22Rv1 (cell line): ENCODE results near the gene ACACA.

Source experiments
- H3K27ac ChIP-seq: fragments of 450-650 bp; 2 replicates; pipeline ENCODE4 v1.5.1; 2017
- CTCF ChIP-seq: fragments of 450-650 bp; IDR thresholded peaks from 2 replicates; pipeline ENCODE4 v1.5.1; 2017; ENCODE audit warnings: mild to moderate bottlenecking
- ZFX ChIP-seq: fragments of 450-650 bp; IDR thresholded peaks from 2 replicates; pipeline ENCODE4 v1.6.1; 2017; ENCODE audit warnings: antibody characterized with exemption, borderline replicate concordance

Gene ACACA

GRCh38 chr17:37060094-37060493 is 346.5 kb downstream of the ACACA start:
- no peak overlapping the region for H3K27ac ChIP-seq
- no peak for TF ChIP-seq CTCF
- no peak for TF ChIP-seq ZFX

GRCh38 chr17:37059493-37059892 is 347.1 kb downstream of the ACACA start:
- no peak for TF ChIP-seq CTCF
- TF ChIP-seq ZFX = no peak
- H3K27ac ChIP-seq = no peak overlapping the region

- H3K27ac ChIP-seq = no peak overlapping the region
- TF ChIP-seq ZFX (no peak), CTCF (no peak)
These were observed 350.0 kb downstream of the ACACA start for GRCh38 chr17:37056622-37057021.

- H3K27ac ChIP-seq = no peak overlapping the region
- TF ChIP-seq CTCF (no peak), ZFX (no peak)
These were observed 351.7 kb downstream of the ACACA start for GRCh38 chr17:37054894-37055293.

- TF ChIP-seq ZFX (no peak), CTCF (no peak)
- no peak overlapping the region for H3K27ac ChIP-seq
These were observed 354.2 kb downstream of the ACACA start for GRCh38 chr17:37052450-37052849.

- H3K27ac ChIP-seq = no peak overlapping the region
- no peak for TF ChIP-seq CTCF
- TF ChIP-seq ZFX = no peak
These were observed 354.8 kb downstream of the ACACA start for GRCh38 chr17:37051833-37052232.

GRCh38 chr17:37051381-37051780 is 355.3 kb downstream of the ACACA start:
- H3K27ac ChIP-seq = no peak overlapping the region
- TF ChIP-seq CTCF (no peak), ZFX (no peak)
